HG03139 (cell line): Measurements from ENCODE around the gene C6orf47.
"Not testable (repeated sequence)": the region's sequence is repeated elsewhere in the genome, so short reads cannot be mapped to it uniquely, and the experiment has no call there.

ENCODE experiments used
- ATAC-seq: cut with Tn5 transposase; IDR thresholded peaks from one replicate; pipeline ENCODE4 v1.9.1; 2021; ENCODE audit not compliant: unreplicated experiment

C6orf47 gene, protein sequence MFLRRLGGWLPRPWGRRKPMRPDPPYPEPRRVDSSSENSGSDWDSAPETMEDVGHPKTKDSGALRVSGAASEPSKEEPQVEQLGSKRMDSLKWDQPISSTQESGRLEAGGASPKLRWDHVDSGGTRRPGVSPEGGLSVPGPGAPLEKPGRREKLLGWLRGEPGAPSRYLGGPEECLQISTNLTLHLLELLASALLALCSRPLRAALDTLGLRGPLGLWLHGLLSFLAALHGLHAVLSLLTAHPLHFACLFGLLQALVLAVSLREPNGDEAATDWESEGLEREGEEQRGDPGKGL

DNA sequence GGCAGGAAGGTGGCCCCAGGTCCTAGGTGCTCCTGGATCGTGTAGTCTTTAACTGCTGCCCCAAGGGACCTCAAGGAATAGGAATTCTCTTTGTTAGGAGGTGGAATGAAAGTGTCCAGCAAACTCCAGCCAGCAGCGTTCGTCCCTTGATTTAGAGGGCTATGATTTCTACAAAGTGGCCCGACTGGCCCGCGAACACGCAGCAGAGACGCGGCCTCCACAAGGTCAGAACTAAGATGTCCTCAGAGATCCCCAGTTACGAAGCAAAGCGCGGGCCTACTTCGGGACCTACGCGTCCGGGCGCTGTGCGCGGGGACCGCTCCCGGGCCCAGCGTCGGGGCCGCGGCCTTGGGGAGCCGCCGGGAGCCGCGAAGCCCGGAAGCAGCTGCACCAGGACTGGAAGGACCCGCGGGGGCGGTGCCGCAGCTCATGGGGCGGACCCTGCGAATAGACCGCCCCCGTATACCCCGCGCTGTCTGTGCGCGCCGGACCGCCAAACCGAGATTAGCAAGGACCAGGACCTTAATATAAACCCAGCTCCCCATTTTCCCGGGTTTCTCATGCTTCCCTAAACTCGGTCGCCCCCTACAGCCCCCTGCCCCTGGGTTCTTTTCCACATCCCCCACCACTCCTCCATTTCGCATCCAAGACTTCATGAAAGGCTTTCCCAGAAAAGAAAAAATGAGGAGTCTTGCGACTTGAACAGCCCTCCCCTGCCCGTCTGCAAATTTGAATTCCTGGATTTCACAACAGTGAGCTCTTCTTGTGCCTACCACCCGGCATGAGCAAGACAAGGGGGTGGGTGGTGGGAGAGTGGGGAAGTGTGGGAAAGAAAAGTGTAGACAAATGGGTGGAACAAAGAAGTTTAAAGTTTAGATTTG lies at the start of gene C6orf47:
Gene C6orf47, minus strand, starts transcription at position 398 of the 881 bp plus-strand sequence. CDS start 831 bp downstream, outside the sequence.
- no peak for ATAC-seq

DNA sequence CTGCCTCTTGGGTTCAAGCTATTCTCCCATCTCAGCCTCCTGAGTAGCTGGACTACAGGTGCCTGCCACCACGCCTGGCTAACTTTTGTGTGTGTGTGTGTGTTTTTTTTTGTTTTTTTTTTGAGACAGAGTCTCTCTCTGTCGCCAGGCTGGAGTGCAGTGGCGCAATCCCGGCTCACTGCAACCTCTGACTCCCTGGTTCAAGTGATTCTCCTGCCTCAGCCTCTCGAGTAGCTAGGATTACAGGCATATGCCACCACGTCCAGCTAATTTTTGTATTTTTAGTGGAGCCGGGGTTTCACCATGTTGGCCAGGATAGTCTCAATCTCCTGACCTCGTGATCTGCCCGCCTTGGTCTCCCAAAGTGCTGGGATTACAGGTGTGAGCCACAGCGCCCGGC lies 48.6 kb upstream of the C6orf47 start:
- not testable (repeated sequence) for ATAC-seq

DNA sequence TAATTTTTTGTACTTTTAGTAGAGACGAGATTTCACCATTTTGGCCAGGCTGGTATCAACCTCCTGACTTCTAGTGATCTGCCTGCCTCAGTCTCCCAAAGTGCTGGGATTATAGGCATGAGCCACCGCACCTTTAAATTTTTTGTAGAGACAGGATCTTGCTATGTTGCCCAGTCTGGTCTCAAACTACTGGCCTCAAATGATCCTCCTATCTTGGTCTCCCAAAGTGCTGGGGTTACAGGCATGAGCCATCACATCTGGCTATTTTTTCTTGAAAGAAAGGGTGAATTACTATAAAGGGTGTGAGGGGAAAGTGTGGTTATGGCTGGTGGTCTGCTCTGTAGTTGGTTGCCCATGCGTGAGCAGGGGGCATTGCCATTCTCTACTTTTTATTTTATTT lies 47.6 kb upstream of the C6orf47 start:
- no peak for ATAC-seq

DNA sequence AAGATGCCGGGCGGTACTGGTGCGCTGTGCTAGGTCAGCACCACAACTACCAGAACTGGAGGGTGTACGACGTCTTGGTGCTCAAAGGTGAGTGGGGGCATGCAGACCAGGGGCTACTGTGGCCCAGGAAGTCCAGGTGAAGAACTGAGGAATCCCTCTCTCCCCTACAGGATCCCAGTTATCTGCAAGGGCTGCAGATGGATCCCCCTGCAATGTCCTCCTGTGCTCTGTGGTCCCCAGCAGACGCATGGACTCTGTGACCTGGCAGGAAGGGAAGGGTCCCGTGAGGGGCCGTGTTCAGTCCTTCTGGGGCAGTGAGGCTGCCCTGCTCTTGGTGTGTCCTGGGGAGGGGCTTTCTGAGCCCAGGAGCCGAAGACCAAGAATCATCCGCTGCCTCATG lies 47.1 kb upstream of the C6orf47 start:
- ATAC-seq, result no peak

DNA sequence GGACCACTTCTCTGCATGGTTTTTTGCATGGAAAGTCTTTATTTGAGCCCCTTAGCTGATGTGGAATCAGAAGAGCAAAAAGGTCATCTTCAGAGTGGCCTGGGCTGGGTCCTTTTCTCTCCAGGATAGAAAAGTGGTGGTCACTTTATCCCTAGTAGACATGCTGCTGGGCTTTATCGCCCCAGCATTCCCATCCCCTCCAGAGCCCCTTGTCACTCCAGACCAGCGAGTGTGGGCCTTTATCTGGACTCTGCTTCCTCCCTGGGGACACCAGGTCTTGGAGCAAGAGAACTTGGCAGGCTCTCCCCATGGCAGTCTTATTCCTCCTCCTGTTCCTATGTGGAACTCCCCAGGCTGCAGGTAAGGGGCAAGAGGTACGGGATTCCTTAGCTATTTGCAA lies 46.0 kb upstream of the C6orf47 start, which contains the start of gene LY6G6F:
Gene LY6G6F, plus strand, starts transcription at position 268 of the 400 bp plus-strand sequence. Its CDS starts 41 bp downstream, at position 309.
- no peak for ATAC-seq

DNA sequence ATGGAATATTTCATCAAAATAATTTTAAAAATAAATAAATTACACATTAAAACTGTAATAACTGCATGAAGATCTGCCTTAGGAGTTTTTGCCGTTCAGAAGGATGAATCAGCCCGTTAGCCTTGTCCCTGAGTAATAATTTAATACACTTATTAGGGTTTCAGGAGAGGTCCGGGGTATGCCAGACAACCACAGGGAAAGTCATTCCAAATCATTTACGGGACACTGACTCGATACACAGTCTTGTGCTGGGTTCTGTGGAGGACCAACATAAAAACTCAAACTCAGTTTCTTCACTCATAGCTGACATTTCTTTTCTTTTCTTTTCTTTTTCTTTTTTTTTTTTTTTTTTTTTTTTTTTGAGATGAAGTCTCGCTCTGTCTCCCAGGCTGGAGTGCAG lies 45.4 kb upstream of the C6orf47 start:
- ATAC-seq, result no peak

DNA sequence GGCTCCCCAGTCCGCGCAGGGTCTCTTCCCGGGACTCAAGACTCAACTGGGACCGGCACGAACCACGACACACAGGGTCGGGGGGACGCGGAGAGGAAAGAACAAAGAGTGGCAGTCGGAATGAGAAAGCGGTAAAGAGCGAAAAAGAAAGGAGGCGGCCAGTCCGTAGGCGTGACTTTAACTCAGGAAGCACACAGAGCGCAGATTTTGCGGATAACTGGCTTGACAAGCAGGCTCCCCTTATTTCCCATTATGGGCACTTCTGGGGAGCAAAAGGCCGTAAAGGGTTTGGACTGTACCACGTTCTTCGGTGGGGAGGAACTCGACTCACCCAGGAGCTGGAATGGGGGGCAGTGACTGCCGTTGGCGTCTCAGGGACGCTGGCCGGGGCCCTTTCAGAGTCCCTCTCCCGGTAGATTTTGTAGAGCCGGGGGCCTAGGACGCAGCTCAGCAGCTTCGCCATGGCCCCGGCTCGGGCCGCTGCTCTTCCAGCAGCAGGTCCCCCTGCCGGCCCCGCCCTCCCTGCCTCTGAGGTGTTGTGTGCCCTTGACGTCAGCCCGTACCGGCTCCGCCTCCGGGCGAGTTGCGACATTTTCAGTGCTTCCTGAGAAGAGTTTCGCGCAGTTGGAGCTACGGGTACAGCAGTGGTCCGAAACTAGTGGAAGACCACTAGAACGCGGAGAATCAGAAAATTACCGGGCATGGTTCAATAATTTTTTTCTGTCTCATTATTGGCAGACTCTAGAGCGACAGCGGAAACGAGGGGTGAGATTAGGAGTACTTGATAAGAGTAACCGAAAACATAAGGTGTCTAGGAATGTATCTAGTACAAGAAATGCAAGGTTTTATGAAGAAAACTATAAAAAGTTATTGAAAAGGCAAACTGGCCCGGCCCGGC lies 42.5 kb upstream of the C6orf47 start, which contains the start of gene ABHD16A:
Gene ABHD16A, minus strand, starts transcription at position 506 of the 898 bp plus-strand sequence. Its CDS starts 43 bp downstream, at position 463.
- peak; percentile 90 for ATAC-seq

DNA sequence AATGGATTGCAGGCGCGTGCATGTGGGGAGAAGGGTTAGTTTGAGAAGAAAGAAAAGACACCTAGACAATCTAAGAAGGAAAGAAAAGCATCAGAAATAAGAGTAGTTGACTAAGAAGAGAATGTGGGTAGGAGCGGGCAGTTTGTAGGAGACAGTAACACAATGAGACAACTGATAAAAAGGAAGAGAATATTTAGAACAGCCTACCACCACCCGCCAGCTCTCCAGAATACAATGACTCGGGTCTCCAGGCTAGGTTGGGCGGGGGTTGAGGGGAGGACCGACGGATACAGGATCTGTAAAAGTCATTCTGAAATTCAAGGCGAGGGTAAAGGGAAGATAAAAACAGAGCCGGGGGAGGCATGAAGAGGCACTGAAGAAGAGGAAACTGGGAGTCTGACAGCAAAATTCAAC lies 41.8 kb upstream of the C6orf47 start:
- no peak for ATAC-seq

DNA sequence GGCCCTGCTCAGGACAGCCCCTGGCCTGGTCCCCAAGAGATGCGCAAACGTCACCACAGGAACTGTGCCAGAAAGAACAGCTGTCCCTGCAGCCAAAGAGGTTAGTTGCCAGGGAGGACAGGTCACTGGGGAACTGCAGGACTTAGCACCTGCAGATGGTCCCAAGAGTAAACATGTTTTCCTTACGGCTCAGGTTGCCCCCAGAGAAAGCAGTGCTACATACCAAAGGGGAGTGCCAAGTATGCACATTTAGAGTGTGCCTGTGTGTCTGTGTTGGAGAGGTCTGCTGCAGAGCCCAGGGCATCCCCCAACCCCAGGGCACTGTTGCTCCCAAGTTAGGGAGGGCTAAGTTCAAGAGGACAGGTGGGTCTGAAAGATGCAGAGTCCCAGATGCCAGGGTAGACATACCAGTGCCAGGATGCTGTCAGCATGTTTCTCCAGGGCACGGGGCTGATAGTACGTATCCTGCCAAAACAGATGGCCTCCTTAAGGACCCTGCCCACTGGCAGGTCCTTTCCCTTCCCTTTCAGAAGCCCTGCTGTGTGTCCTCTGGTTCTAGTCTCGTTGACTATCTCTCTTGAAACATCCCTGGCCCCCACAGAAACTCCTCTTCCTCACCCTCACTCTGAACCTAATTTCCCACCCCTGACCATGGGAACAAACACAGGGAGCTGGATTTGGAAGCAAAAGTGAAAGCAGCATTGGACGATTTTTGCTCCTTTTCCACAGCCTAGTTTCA lies 41.3 kb upstream of the C6orf47 start:
- no peak for ATAC-seq

DNA sequence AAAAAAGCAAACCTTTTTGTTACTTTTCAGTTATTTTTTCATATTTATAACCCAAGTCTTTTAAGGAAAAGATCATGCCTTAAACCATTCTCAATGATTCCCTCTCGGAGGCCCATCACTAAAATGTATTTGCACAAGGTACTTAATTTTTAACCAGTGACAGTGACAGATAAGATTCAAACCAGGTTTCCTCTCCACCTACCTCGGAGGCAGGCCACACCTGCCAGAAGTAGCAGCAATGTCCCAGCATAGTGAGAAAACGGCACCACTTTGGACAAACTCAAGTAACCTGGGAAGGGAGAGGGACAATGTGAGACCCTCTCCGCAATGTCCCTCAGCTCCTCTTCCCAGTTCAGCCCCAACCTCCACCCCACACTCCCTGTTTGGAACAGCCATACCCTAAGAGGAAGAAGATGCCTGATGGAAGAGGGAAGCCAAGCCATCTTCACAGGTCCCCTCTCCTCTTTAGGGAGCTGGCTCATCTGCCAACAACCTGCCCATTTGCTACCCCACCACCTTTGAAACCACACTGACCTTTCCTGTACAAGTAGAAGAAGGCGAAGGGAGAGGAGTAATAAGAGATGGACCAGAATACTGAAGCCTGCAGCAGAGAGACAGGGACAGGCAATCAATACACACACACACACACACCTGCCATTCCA lies 40.3 kb upstream of the C6orf47 start:
- ATAC-seq, result no peak

DNA sequence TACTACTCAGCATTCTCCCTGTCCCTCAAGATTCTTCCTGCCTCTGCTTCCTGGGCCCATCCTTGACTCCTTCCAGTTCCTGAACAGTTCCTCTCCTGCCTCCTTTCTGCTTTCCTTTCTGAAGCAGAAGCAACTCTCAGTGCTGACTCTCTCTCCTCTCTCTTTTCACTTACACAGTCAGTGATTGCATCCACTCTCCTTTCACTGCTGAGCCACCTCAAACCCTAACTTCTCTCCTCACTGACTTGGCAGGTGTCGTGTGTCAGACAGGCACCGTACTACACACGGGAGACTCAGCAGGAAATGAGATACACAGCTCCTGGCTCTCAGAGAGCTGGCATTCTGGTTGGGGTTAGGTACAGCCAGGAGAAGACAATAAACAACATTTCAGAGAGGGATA lies 37.0 kb upstream of the C6orf47 start:
- ATAC-seq, result no peak

DNA sequence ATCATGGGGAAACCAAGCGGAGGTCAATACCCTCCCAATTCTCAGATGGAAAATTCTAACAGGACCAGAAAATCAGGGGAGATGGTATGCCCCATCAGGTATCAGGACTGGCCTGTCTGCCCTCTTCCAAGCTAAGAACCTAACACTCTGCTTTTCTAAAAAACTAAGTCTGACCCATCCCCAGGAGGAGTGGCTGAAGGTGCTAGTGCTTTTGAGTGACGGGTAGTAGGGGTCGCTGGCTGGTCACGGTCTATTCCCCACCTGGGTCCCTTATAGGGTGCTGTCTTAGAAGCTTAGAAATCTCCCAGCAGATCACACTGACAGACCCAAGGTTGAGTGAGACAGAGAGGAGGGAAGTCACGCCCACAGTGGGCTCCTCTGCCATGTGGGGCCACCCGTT lies 33.0 kb upstream of the C6orf47 start:
- no peak for ATAC-seq

DNA sequence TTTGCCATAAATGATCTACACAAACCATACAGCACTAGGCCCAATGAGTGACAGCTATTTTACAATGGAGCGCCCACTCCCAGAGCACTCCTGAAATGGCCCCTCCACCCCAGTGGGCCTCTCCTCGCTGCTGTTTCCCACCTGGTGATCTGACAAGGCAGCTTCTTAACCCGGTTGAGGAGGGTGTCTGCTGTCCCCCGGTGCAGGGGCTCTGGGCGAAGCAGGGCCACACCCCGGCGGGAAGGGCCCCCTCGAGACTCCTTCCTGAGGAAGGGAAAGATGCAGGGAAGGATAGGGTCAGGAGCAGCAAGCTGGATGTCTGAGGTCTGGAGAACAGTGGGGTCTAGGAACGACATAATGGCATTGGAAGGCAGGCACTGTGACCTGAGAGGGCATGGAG lies 32.3 kb upstream of the C6orf47 start:
- ATAC-seq, result no peak

DNA sequence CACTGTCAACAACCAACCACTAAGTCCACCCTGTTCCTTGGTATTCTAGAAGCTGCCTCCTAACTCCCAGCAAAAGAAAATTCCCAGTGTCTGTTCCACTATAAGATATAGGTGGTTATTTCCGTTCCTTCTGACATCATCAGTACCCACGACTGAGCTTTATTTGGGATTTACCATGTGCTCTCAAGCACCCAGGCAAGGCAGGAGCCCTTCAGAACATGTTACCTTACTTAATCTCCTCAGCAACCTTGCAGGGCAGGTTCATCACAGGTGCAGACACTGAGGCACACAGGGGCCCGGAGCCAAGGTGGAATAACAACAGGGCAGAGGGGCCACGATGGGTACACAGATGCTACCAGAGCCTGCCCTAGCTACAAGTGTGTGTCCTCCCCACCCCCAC lies 31.8 kb upstream of the C6orf47 start:
- no peak for ATAC-seq

DNA sequence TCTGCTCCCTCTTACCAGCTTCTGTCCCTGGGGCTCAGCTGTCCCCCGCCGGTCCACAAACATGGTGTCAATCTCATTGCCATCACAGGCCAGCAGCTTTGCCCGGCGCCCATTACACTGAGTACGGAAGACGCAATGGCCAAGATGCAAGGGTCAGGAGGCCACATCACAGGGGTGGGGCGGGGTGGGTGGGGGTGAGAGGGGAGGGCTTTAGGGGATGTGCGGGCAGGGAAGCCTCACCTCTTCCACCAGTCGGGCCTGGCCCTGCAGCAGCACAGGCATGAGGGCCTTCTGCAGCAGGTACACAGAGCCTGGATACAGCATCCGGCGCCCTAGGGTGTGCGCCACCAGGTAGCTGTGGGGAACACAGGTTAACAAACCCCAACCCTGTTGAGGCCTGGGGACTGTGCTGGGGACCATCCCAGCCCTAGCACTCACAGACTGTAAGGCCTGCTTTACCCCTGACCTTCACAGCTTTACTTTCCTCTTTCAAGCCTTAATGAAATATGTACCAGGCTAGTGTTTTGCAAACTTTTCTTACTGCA lies 31.1 kb upstream of the C6orf47 start:
- ATAC-seq, result no peak

DNA sequence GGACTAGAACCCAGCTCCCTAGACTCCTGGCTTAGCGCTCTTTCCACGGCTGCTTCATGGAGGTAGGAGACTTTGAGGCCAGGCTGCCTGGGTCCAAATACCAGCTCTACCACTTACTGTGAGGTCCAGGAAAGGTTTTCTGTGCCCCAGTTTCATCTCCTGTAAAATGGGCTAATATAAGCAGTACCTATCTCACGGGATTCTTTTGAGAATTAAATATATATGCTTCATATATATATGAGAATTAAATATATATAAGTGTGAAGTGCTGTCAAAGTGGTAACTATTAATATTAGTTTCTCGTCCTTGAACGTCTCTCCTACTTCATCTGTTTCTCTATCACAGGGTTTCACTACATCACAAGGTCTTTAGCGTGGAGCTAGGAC lies 30.5 kb upstream of the C6orf47 start:
- no peak for ATAC-seq

DNA sequence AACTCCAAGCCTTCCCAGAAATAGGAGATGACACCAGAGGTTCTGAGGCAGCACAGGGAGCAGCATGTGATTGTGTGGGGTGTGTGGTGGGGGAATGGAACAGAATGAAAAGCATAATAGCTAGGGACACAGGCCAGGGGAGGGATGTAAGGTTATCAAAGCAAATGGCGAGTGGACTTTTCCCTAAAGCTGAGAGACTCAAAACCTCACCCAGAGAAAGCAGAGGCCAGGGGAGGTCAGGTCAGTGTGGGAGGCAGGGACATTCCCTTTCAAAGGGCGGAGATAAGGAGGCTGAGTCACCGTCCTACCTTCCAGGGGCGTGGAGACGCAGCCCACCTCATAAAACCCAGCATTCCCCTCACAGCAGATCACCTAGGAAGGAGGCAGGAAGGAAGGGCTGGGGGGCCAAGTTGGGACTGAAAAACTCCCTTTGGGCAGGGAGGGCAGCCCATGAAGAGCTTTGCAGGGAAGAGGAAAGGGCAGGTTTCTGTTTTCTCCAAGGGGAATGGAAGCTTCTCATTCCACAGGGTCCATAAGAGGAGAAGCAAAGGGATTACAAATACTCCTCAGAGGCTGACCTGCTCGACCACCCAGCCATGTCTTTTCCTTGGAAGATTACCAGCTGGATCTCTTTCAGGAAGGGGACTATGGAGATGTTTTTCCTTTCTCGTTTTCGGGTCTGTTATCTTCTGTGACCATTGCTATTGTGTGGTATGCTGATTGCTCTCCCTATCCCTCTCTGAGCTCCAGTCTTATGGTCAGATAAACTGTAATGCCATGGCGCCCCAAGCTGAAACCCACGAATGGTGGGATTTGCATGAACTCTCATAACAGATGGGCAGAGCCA lies 29.9 kb upstream of the C6orf47 start:
- no peak for ATAC-seq

DNA sequence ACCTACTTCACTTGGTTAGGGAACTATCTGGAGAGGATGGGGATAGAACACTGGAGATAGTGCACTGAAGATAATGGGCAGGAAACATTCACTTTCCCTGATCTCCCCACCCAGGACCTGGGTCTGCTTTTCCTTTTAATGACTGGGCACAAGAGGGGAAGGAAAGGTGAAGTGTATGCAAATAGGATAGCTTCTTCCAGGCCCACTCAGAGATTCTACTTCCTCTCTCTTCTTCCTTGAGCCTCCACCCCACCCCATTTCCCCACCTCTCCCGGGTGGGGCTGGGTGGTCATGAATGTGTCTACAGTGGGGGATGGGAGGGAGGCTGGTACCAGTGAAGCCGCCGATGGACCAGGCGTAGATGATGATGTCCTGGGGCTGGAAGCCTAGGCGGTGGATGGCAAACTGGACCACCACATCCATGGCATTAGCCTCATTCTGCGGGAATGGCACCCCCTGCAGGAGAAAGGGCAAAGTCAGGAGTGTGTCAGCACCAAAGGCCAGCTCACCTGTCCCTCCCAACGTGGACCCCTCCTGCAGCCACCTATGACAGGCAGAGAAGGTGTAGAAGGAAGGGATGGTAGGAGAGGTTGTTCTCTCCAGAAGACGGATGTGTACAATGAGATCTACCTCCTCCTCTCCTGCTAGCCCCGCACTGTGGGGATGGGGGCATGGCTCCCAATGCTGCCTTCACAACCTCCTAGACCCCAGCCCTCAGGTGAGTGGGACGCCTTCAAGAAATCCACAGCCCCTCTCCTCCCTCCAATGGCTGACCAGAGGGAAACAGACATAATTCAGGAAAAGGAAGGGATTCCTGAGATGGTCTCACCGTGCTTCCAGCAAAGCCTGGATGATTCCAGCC lies 28.9 kb upstream of the C6orf47 start:
- ATAC-seq, result no peak
